Measurements from ENCODE around the gene SRSF9. TPM values are rescaled to one million over a fixed set of nuclear protein-coding genes. Genes with fewer than 3 reads are reported as not detected.
"Not testable (repeated sequence)": the region's sequence is repeated elsewhere in the genome, so short reads cannot be mapped to it uniquely, and the experiment has no call there.

Gene SRSF9
- total and polyA plus RNA-seq, 2 of the 13 experiments (the other 11 are each of a cell fraction or from before 2014, with no cell fraction given) = 125 to 144 TPM

DNA sequence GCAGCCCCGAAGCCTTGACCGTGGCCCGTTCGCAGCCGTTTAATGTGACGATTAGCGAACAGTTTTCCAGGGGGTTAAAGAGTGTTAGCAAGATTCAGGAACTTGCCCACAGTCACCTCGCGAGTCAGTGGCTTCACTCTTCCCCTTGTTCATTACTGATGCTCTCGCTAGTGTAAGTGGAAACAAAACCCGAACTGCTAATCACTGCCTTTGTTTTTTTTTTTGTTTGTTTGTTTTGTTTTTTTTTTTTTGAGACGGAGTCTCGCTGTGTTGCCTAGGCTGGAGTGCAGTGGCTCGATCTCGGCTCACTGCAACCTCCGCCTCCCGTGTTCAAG is 22.7 kb downstream of the SRSF9 start:
- TF ChIP-seq, protein P1, sequence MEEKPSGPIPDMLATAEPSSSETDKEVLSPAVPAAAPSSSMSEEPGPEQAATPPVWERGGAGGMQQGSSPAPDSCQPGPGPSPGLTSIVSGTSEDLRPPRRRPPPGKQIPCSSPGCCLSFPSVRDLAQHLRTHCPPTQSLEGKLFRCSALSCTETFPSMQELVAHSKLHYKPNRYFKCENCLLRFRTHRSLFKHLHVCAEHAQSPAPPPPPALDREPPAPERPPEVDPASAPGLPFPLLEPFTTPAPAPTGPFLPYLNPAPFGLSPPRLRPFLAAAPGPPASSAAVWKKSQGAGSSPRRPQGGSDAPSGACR (CRISPR knock-in tag; IDR thresholded peaks at IDR 0.05) = 0 out of 2 replicates have a peak, but pooled peaks have one; percentile 8
- TF ChIP-seq ZNF605 (CRISPR knock-in tag; IDR thresholded peaks at IDR 0.05) (0 out of 2 replicates have a peak, but pooled peaks have one; percentile 21), CHCHD3 (CRISPR knock-in tag; IDR thresholded peaks at IDR 0.05) (0 out of 2 replicates have a peak, but pooled peaks have one; percentile 28)
- H4K20me1 ChIP-seq (ENCODE audit: insufficient read depth, low read length); H2AFZ ChIP-seq (ENCODE audit: low read length); in situ Hi-C loops (cut with HindIII; ENCODE audit: extremely low pct_ligation_motif_present, low pct_unique_long_range_greater_than_20kb); H3K9me3 ChIP-seq (ENCODE audit: low read length); BruUV-seq (replicated peaks); FAIRE-seq; CTCF ChIA-PET (ENCODE audit: low intra/inter-chr PET ratio, low total read pairs); H3K27me3 ChIP-seq (ENCODE audit: control insufficient read depth in 1 of 2, insufficient read depth in 2 of 2, low read length in 2 of 2); DNase-seq (ENCODE audit: low spot score); ATAC-seq: not testable (repeated sequence)
- POLR2A ChIA-PET = interaction anchor here (0.6 to 1.4 kb wide), 4 partner anchors 9 to 155 kb away, joined by 3 to 5 read pairs (median 3); partner anchors contain the start of genes COX6A1 and RNU4-2
- H3K9ac ChIP-seq (ENCODE audit: insufficient read depth, low read depth, low read length) = peak overlapping the region; percentile 91
- H3K27ac ChIP-seq (ENCODE audit: extremely low read length, insufficient read depth, low read length) = peak overlapping the region; percentile 84
- peak overlapping the region; percentile 81 to 97 (median 82) for H3K4me3 ChIP-seq (replicated peaks in 1 of 3; ENCODE audit: insufficient read depth in 1 of 3, low read depth in 2 of 3, low read length in 3 of 3)
- intact Hi-C loops (cut with micrococcal nuclease; ENCODE audit: unreplicated experiment) = loop anchor here (2.0 kb wide), 1 partner anchor 22 kb away; the partner anchor contains the start of gene SRSF9
- H3K79me2 ChIP-seq (ENCODE audit: insufficient read depth, low read length) = peaks cover 60% of the 10 kb centered on the region
- peaks cover 30% of the 10 kb centered on the region for H3K4me1 ChIP-seq (ENCODE audit: insufficient read depth, low read length)
- H3K36me3 ChIP-seq (replicated peaks in 1 of 2; ENCODE audit: control insufficient read depth in 1 of 2, insufficient read depth in 2 of 2, low read length in 2 of 2) = peaks cover 5 to 35% of the 10 kb centered on the region in 2 experiments
- H3K4me2 ChIP-seq (ENCODE audit: low read depth, low read length) = peak overlapping the region; percentile 87
- 0% methylated on average over 10 of the region's 17 CpGs for WGBS (ENCODE audit: low lambda C conversion rate)

DNA sequence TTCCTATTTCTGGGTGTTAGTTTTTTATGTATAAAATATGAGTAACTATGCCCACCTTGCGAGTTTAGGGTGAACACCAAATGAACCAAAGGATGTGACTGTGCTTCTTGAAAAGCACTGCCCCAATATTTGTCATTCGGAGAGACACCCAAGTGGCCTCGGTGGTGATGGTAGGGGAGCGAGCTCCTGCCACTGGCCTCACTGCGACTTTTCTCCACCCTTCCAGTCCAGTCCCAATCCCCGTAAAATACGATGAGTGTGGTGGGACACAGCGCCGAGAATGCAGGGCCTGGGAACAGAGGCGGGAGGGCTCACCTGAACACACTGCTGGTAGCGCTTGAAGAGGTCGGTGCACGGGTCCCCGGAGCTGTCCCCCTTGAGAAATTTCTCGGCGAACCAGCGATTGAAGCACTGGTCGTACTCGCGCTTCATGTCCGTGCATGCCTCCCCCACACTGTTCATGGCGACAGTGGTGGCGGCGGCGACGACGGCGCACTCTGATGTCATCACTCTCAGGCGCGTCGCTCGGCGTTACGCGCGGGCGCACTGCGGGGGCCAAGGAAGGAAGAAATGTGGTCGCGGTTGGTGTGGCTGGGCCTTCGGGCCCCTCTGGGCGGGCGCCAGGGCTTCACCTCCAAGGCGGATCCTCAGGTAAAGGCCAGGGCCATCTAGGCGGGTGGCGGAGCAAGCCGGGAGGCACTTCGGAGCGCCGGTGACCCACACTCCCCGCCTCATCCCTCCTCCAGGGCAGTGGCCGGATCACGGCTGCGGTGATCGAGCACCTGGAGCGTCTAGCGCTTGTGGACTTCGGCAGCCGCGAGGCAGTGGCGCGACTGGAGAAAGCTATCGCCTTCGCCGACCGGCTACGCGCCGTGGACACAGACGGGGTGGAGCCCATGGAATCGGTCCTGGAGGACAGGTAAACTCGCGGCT is 23.4 kb downstream of the SRSF9 start, which contains the start of the genes GATC and TRIAP1:
Gene GATC, plus strand, starts transcription at position 534 of the 933 bp plus-strand sequence. Its CDS starts 37 bp downstream, at position 571.
Gene TRIAP1, minus strand, starts transcription at position 474 of the 933 bp plus-strand sequence. Its CDS starts 12 bp downstream, at position 462.
- CTCF ChIA-PET (ENCODE audit: low intra/inter-chr PET ratio, low total read pairs) = no interaction called here
- TF ChIP-seq PRPF4 (IDR thresholded peaks at IDR 0.05; ENCODE audit: low read depth, low read length, poor library complexity, severe bottlenecking) = no peak
- TF ChIP-seq ZBTB38 (CRISPR knock-in tag; IDR thresholded peaks at IDR 0.05) = peak; percentile 92
- TF ChIP-seq PCBP2 (optimal IDR thresholded peaks at IDR 0.05; ENCODE audit: low read depth, low read length, poor library complexity, severe bottlenecking) = no peak
- peak; percentile 88; the same call in 1 of the 2 replicates for TF ChIP-seq ZNF569 (CRISPR knock-in tag; IDR thresholded peaks at IDR 0.05; ENCODE audit: borderline replicate concordance)
- TF ChIP-seq, protein P2, sequence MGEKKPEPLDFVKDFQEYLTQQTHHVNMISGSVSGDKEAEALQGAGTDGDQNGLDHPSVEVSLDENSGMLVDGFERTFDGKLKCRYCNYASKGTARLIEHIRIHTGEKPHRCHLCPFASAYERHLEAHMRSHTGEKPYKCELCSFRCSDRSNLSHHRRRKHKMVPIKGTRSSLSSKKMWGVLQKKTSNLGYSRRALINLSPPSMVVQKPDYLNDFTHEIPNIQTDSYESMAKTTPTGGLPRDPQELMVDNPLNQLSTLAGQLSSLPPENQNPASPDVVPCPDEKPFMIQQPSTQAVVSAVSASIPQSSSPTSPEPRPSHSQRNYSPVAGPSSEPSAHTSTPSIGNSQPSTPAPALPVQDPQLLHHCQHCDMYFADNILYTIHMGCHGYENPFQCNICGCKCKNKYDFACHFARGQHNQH (CRISPR knock-in tag; IDR thresholded peaks at IDR 0.05) = peak; percentile 94
- no peak for TF ChIP-seq NONO (IDR thresholded peaks at IDR 0.05)
- peak; percentile 98 for TF ChIP-seq NONO (CRISPR knock-in tag; conservative IDR thresholded peaks at IDR 0.05)
- TF ChIP-seq, protein P3, sequence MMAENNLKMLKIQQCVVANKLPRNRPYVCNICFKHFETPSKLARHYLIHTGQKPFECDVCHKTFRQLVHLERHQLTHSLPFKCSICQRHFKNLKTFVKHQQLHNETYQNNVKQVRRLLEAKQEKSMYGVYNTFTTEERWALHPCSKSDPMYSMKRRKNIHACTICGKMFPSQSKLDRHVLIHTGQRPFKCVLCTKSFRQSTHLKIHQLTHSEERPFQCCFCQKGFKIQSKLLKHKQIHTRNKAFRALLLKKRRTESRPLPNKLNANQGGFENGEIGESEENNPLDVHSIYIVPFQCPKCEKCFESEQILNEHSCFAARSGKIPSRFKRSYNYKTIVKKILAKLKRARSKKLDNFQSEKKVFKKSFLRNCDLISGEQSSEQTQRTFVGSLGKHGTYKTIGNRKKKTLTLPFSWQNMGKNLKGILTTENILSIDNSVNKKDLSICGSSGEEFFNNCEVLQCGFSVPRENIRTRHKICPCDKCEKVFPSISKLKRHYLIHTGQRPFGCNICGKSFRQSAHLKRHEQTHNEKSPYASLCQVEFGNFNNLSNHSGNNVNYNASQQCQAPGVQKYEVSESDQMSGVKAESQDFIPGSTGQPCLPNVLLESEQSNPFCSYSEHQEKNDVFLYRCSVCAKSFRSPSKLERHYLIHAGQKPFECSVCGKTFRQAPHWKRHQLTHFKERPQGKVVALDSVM (CRISPR knock-in tag; IDR thresholded peaks at IDR 0.05) = peak; percentile 50; the same call in 1 of the 2 replicates

More for the DNA sequence above, 23.4 kb downstream of the SRSF9 start, which contains the start of the genes GATC and TRIAP1:
- Histone ChIP-seq H3K4me3 (replicated peaks in 1 of 3; ENCODE audit: insufficient read depth in 1 of 3, low read depth in 2 of 3, low read length in 3 of 3) (peak within 1 kb of the TSS; percentile 81 to 97 (median 82)), H3K79me2 (ENCODE audit: insufficient read depth, low read length) (peaks cover 60% of the 10 kb centered on the region), H3K36me3 (replicated peaks in 1 of 2; ENCODE audit: control insufficient read depth in 1 of 2, insufficient read depth in 2 of 2, low read length in 2 of 2) (peaks cover 6 to 36% of the 10 kb centered on the region in 2 experiments), H3K27me3 (ENCODE audit: control insufficient read depth in 1 of 2, insufficient read depth in 2 of 2, low read length in 2 of 2) (no peaks in the 10 kb centered on the region; a peak in 1 of 5 replicates), H3K9ac (ENCODE audit: insufficient read depth, low read depth, low read length) (peak within 1 kb of the TSS; percentile 91), H2AFZ (ENCODE audit: low read length) (no peak within 1 kb of the TSS), H3K27ac (ENCODE audit: extremely low read length, insufficient read depth, low read length) (peak within 1 kb of the TSS; percentile 84), H4K20me1 (ENCODE audit: insufficient read depth, low read length) (0 out of 2 replicates have a peak, but pooled peaks cover 2% of the 10 kb centered on the region), H3K4me2 (ENCODE audit: low read depth, low read length) (peak within 1 kb of the TSS; percentile 87), H3K4me1 (ENCODE audit: insufficient read depth, low read length) (peaks cover 30% of the 10 kb centered on the region), H3K9me3 (ENCODE audit: low read length) (no peaks in the 10 kb centered on the region)
- POLR2A ChIA-PET = interaction anchor here (0.6 to 1.4 kb wide), 8 partner anchors 8 to 189 kb away, joined by 3 to 7 read pairs (median 3); partner anchors contain the start of genes COX6A1 and RNU4-2
- FAIRE-seq (peak; percentile 23), DNase-seq (ENCODE audit: low spot score) (peak; percentile 71), ATAC-seq (peak; percentile 93)
- BruUV-seq (replicated peaks) = TSS peak; percentile 84
- in situ Hi-C loops (cut with HindIII; ENCODE audit: extremely low pct_ligation_motif_present, low pct_unique_long_range_greater_than_20kb) = no loop called here
- 1% methylated on average over 15 of the region's 73 CpGs for WGBS (ENCODE audit: low lambda C conversion rate)
- intact Hi-C loops (cut with micrococcal nuclease; ENCODE audit: unreplicated experiment) = loop anchor here (2.0 kb wide), 1 partner anchor 23 kb away; the partner anchor contains the start of gene SRSF9

Measured in HepG2 (cell line).